Activated naive CD4-positive, alpha-beta T cell treated with anti-CD3 and anti-CD28 coated beads, Interleukin-2, amount 50 U/mL, for 72 hours (primary cell): Measurements from ENCODE around the gene SYCP2. TPM values are rescaled to one million over a fixed set of nuclear protein-coding genes. Genes with fewer than 3 reads are reported as not detected.
A peak's percentile ranks its signal among the peaks of the same experiment; 100 is the strongest.
"Not testable (repeated sequence)": the region's sequence is repeated elsewhere in the genome, so short reads cannot be mapped to it uniquely, and the experiment has no call there.

Experiments
- ATAC-seq, 2 donors: fragments of 150-1000 bp; cut with Tn5 transposase; 2 replicates each; pipeline ENCODE4 v1.10.0; 2021; ENCODE audit warnings: mild to moderate bottlenecking in 2 of 2, moderate library complexity in 2 of 2
- DNase-seq, 2 donors: peaks; one replicate each; pipeline ENCODE4 v3.0.0; 2021 to 2022; ENCODE audit warnings: low spot score in 2 of 2
- H3K27ac Mint-ChIP-seq, 2 donors: one replicate each; pipeline ENCODE4 v1.8.0; 2022; ENCODE audit warnings: mild to moderate bottlenecking in 2 of 2, mixed read lengths in 2 of 2
- H3K36me3 Mint-ChIP-seq, 2 donors: one replicate each; pipeline ENCODE4 v1.8.0; 2022; ENCODE audit warnings: mixed read lengths in 2 of 2
- H3K9me3 Mint-ChIP-seq, 2 donors: one replicate each; pipeline ENCODE4 v1.8.0; 2022; ENCODE audit warnings: mixed read lengths in 2 of 2
- total RNA-seq, 2 donors: library from RNA; stranded (reverse); gene quantifications; one replicate each; pipeline ENCODE4 v1.2.3, GENCODE V29; 2022

SYCP2 gene
- total RNA-seq, 2 donors from 2014 or later: 0.84 to 2.2 TPM

- ATAC-seq (no peak), DNase-seq (no peak)
- Mint-ChIP-seq H3K27ac (no peak overlapping the region), H3K36me3 (no peaks in the 10 kb centered on the region), H3K9me3 (no peaks in the 10 kb centered on the region)
These were observed 681 bp downstream of the SYCP2 start for GRCh38 chr20:59932616-59933295.

DNA sequence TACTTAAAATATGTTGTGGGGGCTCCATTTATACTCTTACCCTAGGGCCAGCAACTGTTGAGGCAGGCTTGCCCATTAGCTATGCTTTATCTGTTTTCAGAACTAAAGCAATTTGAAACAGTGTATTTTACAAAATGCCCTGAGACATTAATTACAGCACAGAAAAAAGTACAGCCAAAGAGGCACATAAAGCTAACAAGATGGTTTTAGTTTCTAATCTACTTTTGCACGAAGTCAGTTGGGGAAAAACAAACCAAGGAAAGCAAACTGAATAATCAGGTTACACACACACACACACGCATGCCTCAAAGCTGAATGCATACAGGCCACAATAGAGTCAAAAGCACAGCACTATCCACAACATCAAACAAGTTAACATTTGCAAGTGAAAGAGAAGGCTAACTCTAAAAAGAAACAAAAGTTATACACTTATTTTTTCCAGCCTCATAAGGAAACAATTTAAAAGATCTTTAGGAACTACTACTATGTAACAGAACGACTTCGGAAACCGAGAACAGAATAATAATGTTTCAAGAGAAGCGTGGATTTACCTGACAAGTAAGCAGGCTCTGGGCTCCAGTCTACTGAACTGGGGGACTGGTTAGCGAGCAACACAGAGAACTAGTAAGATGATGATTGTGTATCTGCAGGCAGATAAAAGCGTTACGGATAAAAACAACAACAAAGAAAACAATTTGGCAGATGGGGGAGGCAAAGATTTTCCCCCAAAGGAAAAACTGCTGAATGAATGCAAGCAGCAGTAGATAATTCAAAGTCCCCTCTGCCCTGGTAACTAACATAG is 1.7 kb downstream of the SYCP2 start:
- Mint-ChIP-seq H3K9me3 (no peaks in the 10 kb centered on the region), H3K36me3 (no peaks in the 10 kb centered on the region), H3K27ac (no peak overlapping the region)
- DNase-seq (no peak), ATAC-seq (peak in 1 of 2 donors; percentile 64)

- Mint-ChIP-seq H3K27ac (no peak overlapping the region), H3K36me3 (no peaks in the 10 kb centered on the region), H3K9me3 (no peaks in the 10 kb centered on the region)
- DNase-seq (no peak), ATAC-seq (no peak)
These were observed 7.5 kb downstream of the SYCP2 start for GRCh38 chr20:59925899-59926298.

- H3K9me3 Mint-ChIP-seq: no peaks in the 10 kb centered on the region
- H3K36me3 Mint-ChIP-seq: no peaks in the 10 kb centered on the region
- no peak for ATAC-seq
- no peak overlapping the region for H3K27ac Mint-ChIP-seq
- no peak for DNase-seq
These were observed 8.1 kb downstream of the SYCP2 start for GRCh38 chr20:59925359-59925758.

DNA sequence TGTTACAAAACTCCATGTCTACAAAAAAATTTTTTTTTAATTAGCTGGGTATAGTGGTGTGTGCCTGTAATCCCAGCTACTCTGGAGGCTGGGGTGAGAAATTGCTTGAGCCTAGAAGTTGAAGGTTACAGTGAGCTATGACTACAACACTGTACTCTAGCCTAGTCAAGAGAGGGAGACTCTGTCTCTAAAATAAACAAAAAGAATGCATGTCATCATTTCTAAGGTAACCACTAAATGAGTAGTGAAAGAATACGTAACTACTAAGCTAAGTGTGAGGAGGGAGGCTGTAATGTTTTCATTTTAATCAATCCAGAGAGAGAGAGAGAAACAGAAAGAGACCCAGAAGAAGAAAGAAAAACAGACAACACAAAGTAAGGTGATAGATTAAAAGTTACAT is 9.9 kb downstream of the SYCP2 start:
- DNase-seq: no peak
- no peaks in the 10 kb centered on the region for H3K9me3 Mint-ChIP-seq
- no peak for ATAC-seq
- no peak overlapping the region for H3K27ac Mint-ChIP-seq
- H3K36me3 Mint-ChIP-seq: no peaks in the 10 kb centered on the region

DNA sequence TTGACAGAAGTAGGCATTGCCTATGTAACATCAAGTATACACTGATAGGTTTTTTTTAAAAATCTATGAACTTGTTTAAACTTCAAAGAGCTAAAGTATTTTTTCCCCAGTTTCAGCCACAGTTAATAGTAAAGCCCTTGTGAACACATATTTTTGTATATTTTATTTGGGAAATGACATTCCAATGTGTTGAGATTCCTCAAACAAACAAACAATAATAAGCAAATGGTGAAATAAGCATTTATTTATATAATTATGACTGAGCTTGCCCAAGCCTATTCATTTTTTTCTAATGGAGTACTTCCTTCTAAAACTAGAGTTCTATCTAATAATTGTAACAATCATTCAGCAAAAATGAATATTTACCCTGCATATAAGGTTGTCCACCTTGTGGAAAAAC is 12.5 kb downstream of the SYCP2 start:
- no peak for ATAC-seq
- Mint-ChIP-seq H3K27ac (no peak overlapping the region), H3K9me3 (no peaks in the 10 kb centered on the region), H3K36me3 (no peaks in the 10 kb centered on the region)
- DNase-seq: no peak

GRCh38 chr20:59912609-59913008 is 20.8 kb downstream of the SYCP2 start:
- no peak overlapping the region for H3K27ac Mint-ChIP-seq
- ATAC-seq: peak in 1 of 2 donors; percentile 37
- no peaks in the 10 kb centered on the region for H3K36me3 Mint-ChIP-seq
- no peaks in the 10 kb centered on the region for H3K9me3 Mint-ChIP-seq
- no peak for DNase-seq

DNA sequence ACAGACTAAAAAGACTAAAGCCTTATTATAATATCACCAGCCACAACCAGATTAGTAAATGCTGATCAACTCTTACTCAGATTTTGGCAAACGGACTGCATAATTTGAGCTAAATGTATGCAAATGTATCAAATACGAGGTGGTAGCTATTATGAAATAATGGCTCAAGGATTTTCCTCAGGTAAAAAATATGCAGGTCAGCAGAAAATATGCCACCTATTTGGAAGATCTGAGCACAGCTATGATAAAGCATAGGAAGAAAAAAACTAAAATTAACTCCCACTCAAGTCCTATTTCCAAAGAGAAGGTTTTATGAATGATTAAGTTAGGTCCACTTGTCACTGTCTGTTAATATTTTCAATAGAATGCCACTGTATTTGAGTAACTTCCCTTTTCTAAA is 22.4 kb downstream of the SYCP2 start:
- Mint-ChIP-seq H3K9me3 (no peaks in the 10 kb centered on the region), H3K36me3 (no peaks in the 10 kb centered on the region), H3K27ac (no peak overlapping the region)
- ATAC-seq (no peak), DNase-seq (no peak)

- Mint-ChIP-seq H3K9me3 (no peaks in the 10 kb centered on the region), H3K27ac (no peak overlapping the region), H3K36me3 (no peaks in the 10 kb centered on the region)
- ATAC-seq (no peak), DNase-seq (no peak)
These were observed 24.6 kb downstream of the SYCP2 start for GRCh38 chr20:59908855-59909254.

DNA sequence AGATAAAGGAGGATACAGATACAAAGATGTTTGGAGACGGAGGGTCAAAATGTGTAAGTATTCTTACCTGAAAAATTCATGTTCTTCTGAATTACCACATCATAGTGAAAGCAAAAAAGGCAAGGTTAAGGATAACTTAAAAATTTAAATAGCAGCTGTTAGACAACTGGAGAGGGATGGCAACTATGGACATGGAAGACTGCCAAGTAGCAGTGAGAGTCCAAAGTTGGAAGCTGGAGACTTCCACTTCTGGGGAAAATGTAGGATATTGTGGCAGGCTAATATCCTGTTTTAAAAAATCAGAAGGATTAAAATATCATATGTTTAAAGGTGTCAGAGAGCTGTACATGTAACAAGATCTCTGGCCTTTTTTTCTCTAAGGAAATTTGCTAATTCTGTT is 29.8 kb downstream of the SYCP2 start:
- H3K9me3 Mint-ChIP-seq: no peaks in the 10 kb centered on the region
- ATAC-seq (no peak), DNase-seq (no peak)
- peak overlapping the region in 1 of 2 donors; percentile 2 for H3K27ac Mint-ChIP-seq
- H3K36me3 Mint-ChIP-seq: no peaks in the 10 kb centered on the region

DNA sequence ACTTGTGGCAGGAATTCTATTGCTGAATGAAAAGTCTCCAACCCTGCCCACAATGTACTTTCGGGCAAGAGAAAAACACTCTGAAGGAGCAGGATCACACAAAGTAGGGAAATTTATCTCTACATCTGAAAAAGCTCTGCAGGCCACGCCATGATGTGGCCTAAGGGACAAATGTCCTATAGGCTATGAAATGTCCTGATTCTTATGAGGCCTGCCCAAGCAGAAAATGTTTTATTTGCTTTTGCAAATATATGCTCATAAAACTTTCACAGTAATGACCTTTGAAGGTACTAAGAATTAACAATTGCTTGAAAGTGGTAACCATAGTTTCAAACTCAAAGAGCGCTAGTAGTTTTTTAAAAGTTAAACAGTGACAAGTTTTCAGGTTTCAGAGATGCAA is 31.0 kb downstream of the SYCP2 start:
- no peaks in the 10 kb centered on the region for H3K9me3 Mint-ChIP-seq
- no peaks in the 10 kb centered on the region for H3K36me3 Mint-ChIP-seq
- H3K27ac Mint-ChIP-seq: no peak overlapping the region
- DNase-seq (no peak), ATAC-seq (no peak)

DNA sequence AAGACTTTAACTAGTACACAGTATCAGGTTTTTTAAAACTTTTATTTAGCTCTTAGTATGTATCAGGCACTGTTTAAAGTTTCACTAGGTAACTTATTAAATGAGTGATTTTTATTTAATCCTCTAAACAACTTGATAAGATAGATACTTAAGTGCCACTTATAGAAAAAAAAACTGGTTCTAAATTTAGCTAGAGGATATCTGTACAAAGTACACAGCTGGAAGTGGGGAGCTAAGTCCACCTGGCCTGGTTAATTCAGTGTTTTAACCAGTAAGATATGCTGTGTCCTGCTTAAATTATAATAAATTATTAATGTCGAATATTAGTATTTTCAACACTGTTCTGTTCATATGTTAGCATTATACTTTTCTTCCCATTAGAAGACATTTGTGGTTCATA is 37.5 kb downstream of the SYCP2 start:
- no peaks in the 10 kb centered on the region for H3K36me3 Mint-ChIP-seq
- ATAC-seq (no peak), DNase-seq (no peak)
- no peaks in the 10 kb centered on the region for H3K9me3 Mint-ChIP-seq
- no peak overlapping the region for H3K27ac Mint-ChIP-seq

GRCh38 chr20:59891581-59891980 is 41.9 kb downstream of the SYCP2 start:
- H3K27ac Mint-ChIP-seq: no peak overlapping the region
- no peak for ATAC-seq
- no peaks in the 10 kb centered on the region for H3K36me3 Mint-ChIP-seq
- no peaks in the 10 kb centered on the region for H3K9me3 Mint-ChIP-seq
- DNase-seq: no peak

DNA sequence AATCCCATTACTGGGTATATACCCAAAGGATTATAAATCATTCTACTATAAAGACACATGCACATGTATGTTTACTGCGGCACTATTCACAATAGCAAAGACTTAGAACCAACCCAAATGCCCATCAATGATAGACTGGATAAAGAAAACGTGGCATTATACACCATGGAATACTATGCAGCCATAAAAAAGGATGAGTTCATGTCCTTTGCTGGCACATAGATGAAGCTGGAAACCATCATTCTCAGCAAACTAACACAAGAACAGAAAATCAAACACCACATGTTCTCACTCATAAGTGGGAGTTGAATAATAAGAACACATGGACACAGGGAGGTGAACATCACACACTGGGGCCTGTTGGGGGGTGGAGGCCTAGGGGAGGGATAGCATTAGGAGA is 43.4 kb downstream of the SYCP2 start:
- H3K36me3 Mint-ChIP-seq, H3K9me3 Mint-ChIP-seq, H3K27ac Mint-ChIP-seq, ATAC-seq, DNase-seq: not testable (repeated sequence)

DNA sequence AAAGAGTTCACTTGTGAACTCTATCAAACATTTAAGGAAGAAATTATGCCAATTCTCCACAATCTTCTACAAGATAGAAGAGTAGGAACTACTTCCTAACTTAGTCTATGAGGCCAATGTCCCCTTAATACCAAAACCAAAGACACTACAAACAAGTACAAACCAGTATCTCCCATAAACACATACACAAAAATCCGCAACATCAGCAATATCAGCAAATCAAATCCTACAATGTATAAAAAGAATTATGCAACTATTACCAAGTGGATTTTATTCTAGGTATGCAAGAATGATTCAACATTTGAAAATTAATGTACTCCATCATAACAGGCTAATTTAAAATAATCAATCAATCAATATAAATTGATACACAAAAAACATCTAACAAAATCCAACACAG is 45.4 kb downstream of the SYCP2 start:
- no peak overlapping the region for H3K27ac Mint-ChIP-seq

DNA sequence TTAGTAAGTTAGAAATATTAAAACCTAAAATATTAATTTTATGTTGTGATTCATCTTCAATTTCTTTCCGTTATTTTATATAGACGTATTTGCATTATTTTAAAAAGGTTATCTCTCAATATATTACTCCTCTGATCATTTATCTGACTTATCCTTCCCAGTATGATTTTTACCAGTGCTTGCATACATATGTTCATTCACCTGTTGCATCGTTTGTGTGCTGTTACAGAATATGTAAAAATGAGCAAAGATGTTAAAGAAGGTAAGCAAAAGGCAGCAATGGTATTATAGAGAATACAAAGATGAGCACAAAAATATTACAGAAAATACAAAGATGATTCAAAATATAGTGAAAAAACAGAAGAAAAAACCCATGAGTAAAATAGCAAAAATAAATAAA is 48.9 kb downstream of the SYCP2 start:
- ATAC-seq: no peak
- H3K9me3 Mint-ChIP-seq: no peaks in the 10 kb centered on the region
- no peak overlapping the region for H3K27ac Mint-ChIP-seq
- H3K36me3 Mint-ChIP-seq: no peaks in the 10 kb centered on the region
- no peak for DNase-seq

More for the DNA sequence above, 45.4 kb downstream of the SYCP2 start:
- DNase-seq (no peak), ATAC-seq (no peak)
- Mint-ChIP-seq H3K36me3 (no peaks in the 10 kb centered on the region), H3K9me3 (no peaks in the 10 kb centered on the region)

DNA sequence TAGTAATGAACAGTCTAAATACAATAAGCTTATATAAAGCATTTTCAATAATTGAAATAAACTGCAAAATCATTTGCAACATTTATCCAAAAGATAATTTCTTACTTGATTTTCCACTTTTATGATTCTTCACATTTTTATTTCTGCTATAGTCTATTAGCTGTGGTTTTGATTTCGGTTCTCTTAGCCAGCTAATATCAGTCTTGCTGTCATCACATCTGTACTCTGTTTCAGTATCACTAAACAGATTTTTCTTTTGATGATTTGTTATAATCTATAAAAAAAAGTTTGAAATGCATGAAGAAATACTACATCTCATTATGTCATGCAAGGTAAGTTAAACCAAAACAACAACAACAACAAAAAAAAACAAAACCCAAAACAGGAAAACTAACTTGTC is 53.2 kb downstream of the SYCP2 start:
- no peaks in the 10 kb centered on the region for H3K9me3 Mint-ChIP-seq
- ATAC-seq (no peak), DNase-seq (no peak)
- H3K36me3 Mint-ChIP-seq: no peaks in the 10 kb centered on the region
- H3K27ac Mint-ChIP-seq: no peak overlapping the region

DNA sequence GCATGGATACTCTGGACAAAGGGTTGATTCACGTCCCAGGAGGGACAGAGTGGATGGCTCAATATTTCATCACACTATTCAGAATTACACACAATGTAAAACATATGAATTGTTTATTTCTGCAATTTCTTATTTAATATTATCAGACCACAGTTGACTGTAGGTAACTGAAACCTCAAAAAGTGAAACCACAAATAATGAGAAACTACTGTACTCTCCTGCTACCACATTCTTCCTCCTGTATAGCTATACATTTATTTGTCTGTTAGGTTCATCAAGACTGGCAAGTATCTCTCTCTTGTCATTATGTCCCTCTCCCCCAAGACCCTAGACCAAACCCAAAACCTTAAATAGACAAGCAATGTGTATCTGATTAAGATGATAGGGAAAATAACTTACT is 60.0 kb downstream of the SYCP2 start:
- Mint-ChIP-seq H3K36me3 (no peaks in the 10 kb centered on the region), H3K9me3 (no peaks in the 10 kb centered on the region), H3K27ac (no peak overlapping the region)
- DNase-seq (no peak), ATAC-seq (no peak)
